Coronary artery (tissue), 2 donors: ENCODE measurements around the gene TTYH1.
A peak's percentile ranks its signal among the peaks of the same experiment; 100 is the strongest.

Experiments used
- DNase-seq: peaks from one replicate; pipeline ENCODE4 v3.0.0-alpha.2; 2017; ENCODE audit warnings: low spot score
- H3K27ac ChIP-seq, 2 donors: fragments of 200-600 bp; sonication (generic); one replicate each; pipeline ENCODE4 v1.5.1; 2016 to 2019
- H3K4me3 ChIP-seq: fragments of 200-600 bp; sonication (generic); 2 replicates; pipeline ENCODE4 v1.5.1; 2016; ENCODE audit warnings: mild to moderate bottlenecking, moderate library complexity
- TF ChIP-seq, protein P1 (sequence below): fragments of 200-600 bp; sonication (generic); IDR thresholded peaks from one replicate; pipeline ENCODE4 v1.5.1; 2019; ENCODE audit warnings: antibody characterized with exemption

TTYH1 gene

DNA sequence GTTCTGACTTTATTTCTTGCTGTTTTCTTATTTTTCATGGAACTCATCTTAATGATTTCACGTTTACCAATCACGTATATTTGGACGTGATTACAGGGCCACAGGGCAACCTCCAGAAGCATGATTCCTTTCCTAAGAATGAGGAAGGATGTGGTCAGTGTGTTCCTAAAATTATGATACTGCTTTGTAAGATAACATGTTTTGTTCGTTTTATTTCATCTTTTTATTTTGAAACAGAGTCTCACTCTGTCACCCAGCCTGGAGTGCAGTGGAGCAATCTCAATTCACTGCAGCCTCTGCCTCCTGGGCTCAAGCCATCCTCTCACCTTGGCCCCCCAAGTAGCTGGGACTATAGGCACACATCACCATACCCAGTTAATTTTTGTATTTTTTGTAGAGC lies 25.7 kb upstream of the TTYH1 start:
- no peak for DNase-seq

DNA sequence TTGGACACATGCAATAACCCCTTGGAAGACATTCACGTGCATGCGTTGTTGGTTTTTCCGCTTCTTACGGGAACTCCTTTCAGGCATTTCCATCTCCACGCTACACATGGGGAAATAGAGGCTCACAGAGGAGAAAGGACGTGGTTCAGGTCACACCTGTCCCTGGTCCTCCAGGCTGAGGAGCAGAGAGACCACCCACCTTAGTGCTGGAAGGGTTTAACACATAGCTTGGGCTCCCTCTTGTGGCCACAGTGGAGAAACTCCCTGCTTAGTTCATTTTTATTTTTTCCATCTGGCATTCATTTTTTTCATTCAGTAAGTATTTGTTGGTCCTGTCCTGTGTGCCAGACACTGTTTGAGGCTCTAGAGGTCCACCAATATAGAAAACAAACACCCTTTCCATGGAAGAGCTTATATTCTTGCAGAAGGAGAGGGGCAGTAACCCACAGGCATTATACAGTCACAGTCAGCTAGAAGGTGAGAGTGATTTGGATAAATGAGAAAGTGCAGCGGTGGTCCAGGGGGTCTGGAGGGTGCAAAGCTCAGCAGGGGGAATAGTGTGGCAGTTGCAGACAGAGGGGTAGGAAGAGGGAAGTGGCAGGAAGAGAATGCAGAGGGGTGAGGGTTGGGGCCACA lies 24.2 kb upstream of the TTYH1 start:
- TF ChIP-seq, protein P1, sequence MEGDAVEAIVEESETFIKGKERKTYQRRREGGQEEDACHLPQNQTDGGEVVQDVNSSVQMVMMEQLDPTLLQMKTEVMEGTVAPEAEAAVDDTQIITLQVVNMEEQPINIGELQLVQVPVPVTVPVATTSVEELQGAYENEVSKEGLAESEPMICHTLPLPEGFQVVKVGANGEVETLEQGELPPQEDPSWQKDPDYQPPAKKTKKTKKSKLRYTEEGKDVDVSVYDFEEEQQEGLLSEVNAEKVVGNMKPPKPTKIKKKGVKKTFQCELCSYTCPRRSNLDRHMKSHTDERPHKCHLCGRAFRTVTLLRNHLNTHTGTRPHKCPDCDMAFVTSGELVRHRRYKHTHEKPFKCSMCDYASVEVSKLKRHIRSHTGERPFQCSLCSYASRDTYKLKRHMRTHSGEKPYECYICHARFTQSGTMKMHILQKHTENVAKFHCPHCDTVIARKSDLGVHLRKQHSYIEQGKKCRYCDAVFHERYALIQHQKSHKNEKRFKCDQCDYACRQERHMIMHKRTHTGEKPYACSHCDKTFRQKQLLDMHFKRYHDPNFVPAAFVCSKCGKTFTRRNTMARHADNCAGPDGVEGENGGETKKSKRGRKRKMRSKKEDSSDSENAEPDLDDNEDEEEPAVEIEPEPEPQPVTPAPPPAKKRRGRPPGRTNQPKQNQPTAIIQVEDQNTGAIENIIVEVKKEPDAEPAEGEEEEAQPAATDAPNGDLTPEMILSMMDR = peak; percentile 55
- DNase-seq = no peak
- Histone ChIP-seq H3K4me3 (no peak overlapping the region), H3K27ac (no peak overlapping the region)

More for the DNA sequence above, 25.7 kb upstream of the TTYH1 start:
- H3K27ac ChIP-seq = no peak overlapping the region
- H3K4me3 ChIP-seq = no peak overlapping the region
- TF ChIP-seq, protein P1 = no peak

DNA sequence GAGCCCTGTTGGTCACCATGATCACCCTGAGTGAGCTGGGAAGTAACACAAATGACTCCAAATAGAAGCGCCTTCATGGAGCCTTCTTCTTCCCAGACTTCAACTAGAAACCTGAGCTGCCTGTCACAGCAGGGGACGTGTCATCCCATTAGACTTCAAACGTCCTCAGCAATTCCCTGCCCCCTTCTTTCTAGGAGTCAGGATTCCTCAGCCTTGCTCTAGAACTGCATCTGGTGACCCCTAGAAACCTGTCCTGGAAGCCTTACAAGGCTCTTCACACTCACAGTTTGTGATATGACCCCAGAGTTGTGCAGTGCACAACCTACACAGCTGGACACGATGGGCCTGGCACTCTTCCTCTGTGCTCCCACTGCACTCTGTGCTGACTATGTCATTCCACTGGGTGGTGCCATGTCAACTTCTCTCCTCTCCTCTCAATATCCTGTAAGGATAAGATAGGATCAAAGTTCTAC lies 23.6 kb upstream of the TTYH1 start:
- no peak for DNase-seq
- H3K4me3 ChIP-seq = no peak overlapping the region
- TF ChIP-seq, protein P1 = no peak

DNA sequence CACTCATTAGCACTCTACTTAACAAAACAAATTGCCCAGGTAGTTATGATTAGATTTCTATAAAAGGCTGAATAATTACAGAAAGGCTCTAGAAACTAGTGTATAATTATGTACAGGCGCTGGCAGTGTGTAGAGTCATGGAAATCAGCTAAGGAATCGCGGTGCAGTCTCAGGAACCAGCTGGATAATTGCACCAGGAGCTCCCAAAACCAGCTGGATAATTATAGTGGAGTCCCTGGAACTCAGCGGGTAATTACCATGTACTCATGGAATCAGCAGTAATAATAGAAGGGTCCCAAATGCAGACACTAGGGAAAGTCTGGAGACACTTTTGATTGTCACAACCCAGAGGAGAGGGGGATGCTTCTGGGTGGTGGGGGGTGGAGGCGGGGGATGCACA lies 23.2 kb upstream of the TTYH1 start:
- H3K27ac ChIP-seq = no peak overlapping the region
- no peak for DNase-seq
- TF ChIP-seq, protein P1 = no peak

More for the DNA sequence above, 23.6 kb upstream of the TTYH1 start:
- H3K27ac ChIP-seq = no peak overlapping the region

DNA sequence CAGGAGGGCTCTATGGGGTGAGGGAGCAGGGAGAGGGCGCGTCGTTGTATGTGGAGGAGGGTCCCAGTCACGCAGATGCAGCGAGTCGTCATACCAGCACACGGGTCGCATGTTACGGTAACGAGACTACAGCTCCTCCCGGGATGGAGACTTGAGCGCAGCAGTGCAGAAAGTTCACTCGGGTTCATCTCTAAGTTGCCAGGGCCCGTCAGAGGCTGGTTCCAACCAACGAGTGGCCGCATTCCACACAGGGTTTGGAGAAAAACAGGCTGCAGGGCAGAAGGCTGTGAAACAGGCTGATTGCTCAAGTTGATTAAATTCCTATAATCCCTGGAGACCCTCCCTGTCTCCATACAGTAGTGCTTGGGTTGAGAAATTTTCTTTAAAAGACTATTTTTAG lies 21.9 kb upstream of the TTYH1 start:
- TF ChIP-seq, protein P1 = no peak
- Histone ChIP-seq H3K27ac (no peak overlapping the region), H3K4me3 (no peak overlapping the region)
- no peak for DNase-seq

More for the DNA sequence above, 23.2 kb upstream of the TTYH1 start:
- H3K4me3 ChIP-seq = no peak overlapping the region

DNA sequence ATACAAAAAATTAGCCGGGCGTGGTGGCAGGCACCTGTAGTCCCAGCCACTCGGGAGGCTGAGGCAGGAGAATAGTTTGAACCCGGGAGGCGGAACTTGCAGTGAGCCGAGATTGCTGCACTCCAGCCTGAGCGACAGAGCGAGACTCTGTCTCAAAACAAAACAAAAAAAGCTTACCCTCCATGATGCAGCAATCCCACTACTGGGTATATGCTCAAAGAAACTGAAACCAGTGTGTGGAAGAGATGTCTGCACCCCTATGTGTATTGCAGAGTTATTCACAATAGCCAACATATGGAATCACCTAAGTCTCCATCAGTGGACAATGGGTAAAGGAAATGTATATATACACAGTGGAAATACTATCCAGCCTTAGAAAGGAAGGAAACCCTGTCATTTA lies 19.6 kb upstream of the TTYH1 start:
- TF ChIP-seq, protein P1 = no peak

DNA sequence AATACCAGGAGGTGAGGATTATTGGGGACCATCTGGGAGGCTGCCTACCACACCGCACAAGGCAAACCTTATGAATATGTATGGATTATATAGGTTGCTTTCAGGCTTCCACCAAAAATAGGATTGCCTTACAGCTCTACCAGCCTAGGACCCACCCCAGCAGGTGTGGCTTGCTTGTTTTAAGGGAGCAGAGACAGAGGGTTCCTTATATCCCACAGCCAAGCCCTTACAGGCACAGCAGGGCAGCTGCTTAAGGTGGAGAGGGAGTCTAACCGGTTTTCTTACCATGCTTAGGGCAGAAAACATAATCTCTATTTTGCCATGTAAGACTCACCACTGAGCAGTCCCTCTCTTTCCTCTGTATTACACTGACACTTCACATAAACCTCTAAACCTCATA lies 16.1 kb upstream of the TTYH1 start:
- H3K27ac ChIP-seq = no peak overlapping the region
- DNase-seq = no peak
- H3K4me3 ChIP-seq = no peak overlapping the region
- TF ChIP-seq, protein P1 = no peak

More for the DNA sequence above, 19.6 kb upstream of the TTYH1 start:
- H3K4me3 ChIP-seq = no peak overlapping the region
- no peak for DNase-seq
- no peak overlapping the region for H3K27ac ChIP-seq
